NCI-H2029 treated with DMSO at 0.1 percent for 48 hours (cell line): ENCODE results near the gene DPP6.

Experiments used
- DNase-seq: peaks from one replicate; lab custom pipeline; 2025; lab: John Stamatoyannopoulos, UW

Gene DPP6

DNA sequence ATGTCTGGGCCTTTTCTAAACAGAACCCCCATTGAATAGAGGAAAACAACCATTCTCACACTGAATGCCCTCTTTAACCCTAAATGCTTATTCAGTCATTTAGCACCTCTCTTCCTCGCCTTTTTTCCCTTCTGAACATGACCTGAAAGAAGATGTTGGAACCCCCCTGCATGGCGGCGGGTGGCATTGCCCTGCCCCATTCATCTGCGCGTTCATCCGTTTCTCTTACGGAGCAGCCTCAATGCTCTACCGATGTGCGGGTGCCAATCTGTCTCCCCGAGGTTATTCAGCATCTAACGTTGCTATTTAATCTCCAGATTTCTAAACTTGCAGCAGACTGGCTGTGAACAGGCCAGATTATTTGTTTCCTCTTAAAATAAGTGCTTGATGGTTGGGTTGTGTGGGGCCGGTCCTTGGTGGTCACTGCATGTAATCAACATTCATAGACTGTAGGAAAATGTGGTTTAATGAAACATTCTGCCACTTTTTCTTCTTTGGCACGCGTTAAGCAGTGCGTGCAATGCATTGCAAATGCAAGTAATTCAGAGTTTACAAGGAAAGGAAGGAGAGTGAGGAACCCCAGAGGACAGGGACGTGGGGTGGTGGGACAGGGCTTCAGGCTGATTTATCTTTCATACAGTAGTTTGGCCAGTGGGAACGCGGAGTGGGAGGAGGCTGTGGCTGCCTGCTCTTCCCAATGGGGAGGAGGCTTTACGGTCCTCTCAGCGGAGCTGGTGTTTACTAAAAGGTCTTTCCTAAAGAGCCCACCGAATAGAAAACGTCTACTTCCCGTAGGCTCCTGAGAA, 286.7 kb downstream of the DPP6 start:
- no peak for DNase-seq

DNA sequence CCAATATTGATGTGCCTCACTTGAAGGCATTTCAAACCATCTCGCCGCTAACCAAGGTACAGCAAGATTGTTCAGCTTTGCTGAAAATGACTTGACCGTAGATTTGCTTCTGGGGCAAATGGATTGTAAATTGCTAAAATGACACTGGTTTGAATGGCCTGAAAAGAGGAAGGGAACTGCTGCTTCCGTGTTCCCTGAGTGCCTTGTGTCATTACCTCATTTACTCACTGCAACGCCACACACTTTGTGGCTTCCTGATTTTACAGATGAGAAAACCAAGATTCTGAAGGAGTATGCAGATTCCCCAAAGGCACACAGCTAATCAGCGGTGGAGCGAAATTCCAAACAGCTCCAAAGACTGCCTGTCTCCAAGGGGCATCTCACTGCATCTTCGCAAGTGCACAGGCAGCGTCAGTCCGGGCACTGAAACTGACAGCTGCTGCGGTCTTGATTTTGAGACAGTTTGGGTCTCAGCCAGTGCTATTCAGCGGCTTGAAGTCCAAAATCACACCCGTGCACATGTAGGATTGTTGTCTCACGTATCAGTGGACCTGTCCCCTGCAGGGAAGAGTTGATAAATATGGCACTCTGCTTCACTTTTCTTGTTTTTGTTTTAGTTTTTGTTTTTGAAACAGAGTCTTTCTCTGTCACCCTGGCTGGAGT, 290.9 kb downstream of the DPP6 start:
- no peak for DNase-seq

DNA sequence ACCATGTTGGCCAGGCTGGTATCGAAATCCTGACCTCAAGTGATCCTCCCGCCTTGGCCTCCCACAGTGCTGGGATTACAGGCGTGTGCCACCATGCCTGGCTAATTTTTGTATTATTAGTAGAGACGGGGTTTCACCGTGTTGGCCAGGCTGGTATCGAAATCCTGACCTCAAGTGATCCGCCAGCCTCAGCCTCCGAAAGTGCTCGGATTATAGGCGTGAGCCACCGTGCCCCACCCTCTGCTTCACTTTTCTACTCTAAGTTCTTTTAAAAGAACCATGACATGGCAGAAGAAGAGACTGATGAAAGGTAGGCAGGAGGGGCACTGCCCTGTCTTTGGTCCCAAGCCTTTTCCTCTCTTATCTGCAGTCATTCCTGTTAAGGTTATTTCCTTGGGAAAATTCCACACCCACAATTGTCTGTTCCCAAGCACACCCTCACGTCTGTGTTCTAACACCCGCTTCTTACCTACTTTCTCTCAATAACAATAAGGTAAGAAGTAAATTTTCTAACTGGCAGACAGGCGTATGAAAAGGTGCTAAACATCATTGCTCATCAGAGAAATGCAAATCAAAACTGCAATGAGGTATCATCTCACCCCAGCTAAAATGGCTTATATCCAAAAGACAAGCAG, 291.7 kb downstream of the DPP6 start:
- DNase-seq: no peak

DNA sequence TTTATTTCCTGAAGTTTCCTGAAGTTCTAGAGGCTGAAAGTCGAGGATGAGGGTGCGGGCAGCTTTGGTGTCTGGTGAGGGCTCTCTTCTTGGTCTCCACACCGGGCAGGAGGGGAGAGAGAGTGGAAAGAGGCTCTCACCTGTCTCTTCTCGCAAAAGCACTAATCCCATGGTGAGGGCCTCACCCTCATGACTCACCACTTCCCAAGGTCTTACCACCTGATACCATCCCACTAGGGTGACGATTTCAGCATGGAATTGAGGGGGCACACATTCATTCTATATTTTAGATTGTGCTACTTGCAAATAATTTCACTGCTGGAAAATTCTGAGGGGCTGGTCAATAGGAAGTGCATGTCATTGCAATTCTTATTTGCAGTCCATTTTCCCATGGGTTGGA, 292.9 kb downstream of the DPP6 start:
- no peak for DNase-seq

DNA sequence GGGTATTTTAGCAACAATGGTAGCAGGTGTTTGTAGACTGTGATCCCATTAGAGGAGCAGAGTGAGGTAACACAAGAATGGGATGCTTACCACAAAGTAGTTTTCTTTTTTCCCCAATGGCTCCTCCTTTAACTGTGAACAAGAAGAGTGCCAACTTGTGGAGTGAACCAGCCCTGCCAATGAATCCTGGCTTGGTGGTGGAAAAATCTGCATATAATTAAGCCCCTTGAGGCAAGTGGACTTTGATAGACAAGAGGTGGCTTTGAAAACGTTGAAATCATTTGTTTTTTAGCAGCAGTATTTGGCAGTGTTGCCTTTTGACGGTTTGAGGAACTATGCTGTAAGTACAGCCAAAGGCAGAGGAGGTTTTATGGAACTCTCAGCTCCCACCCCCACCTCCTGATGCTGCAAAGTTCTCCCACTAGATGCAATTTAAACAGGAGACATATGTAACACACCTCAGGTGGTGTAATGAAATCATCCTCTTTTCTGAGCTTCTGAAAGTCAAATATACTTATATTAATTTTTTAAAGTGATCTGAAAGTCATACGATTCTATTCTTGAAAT, 295.6 kb downstream of the DPP6 start:
- no peak for DNase-seq

DNA sequence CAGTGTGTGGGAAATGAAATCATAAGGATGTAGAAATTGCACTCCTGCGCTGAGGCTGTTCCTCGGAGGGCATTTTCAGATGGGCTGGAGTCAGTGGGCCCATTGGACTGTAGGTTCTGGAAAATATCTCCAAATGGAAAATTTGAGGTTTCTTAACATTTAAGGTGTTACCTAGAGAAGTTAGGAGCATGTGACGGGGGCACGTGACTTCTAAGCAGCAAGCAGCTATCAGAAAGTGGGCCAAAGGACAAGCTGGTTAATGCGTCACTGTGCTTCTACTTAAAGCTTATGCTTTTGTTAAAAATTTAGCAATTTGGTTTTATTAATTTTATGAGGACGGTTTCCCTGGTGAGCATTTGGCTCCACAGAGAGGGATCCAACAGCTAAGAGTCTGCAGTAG, 298.7 kb downstream of the DPP6 start:
- no peak for DNase-seq

DNA sequence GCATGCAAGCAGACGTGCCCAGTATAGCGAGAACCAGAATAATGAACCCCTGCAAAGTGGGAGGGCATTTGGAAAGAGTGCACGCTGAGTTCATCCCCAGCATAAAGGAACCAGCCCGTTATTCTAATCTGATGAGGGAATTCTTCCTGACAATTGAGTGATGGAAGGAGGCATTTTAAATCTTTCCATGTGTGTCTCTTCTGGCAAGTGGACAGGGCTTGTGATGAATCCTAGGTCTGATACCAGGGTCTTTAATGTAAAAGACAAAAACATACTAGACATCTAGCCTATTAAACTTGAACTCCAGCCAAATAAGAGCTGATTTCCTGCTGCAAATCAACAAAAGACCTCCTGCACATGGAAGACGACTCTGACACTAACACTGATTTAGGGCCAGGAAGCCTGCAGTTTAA, 301.2 kb downstream of the DPP6 start:
- no peak for DNase-seq

DNA sequence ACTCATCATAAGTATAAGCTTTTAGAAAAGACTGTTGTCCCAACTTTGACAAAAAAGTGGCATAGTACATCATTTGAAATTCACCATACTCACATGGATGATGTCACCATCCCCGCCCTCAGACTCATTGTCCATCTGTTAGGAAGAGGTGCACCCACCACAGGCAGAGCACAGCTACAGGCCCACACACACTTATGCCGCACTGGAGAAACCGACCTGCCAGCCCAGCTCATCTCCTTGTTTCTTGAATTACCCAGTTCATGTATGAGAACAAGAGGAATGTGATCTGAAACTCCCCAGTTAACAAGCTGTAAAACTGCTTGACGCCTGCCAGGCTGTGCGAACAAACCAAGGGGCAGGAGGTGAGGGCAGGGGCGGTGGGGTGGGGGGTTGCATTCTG, 312.0 kb downstream of the DPP6 start:
- no peak for DNase-seq

DNA sequence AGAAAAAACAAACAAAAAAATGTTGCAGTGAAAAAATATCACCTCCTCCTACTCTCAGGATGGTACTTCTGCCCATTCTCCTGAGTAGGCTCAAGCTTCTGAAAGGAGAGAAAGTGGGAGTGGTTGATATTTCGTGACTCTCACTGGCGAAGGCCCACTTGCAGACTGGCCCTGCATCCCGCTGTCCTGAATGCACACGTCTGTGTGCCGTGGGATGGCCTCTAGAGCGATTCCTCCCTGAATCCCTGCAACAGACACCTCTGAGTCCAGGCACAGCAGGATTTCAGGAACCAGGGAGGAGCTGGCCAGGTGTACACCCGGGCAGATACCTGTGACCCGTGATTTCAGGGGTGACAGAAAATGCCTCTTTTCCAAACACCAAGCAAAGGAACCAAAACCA, 319.2 kb downstream of the DPP6 start:
- no peak for DNase-seq

DNA sequence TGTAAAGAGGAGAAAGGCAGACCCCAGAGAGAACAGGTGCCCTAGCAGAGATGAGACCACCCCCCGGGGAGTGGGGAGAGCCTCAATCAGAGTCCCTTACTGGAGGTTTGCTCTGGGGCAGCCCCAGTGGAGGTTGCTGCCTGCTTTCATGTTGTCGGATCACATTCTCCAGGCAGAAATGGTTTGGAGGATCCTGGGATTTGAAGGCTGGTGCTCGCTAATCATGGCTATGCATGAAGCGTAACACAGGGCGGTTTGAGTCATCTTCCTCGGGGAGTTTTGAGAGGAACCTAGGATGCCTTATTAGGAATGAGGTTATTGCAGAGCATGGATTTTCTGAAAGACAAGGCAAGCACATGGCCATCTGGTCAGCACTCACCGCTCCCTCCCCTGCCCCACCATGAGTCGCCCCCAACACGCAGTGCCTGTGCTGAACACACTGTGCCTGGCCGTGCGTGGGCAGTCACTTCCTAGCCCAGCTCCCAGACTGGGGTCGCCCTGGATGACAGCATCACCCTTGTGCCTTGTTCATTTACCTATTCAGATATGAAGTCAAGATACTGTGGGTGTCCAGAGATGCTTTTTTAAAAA, 319.9 kb downstream of the DPP6 start:
- no peak for DNase-seq

DNA sequence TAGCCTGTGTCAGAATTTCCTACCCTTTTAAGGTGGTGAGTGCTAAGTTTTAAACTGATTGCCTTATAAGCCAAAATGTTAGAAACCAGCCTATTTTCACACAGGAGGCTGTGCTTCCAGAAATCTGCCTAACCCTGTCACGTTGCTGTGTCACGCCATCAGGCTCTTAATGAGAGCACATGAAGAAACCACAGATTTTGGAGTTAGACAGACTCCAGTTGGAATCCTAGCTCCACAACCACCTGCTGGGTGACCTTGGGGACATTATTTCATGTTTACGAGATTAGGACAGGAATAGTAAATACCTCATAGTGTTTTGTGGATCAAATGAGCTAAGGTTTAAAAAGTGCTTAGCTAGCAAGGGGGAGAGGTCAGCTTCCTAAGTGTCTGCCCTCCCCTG, 321.8 kb downstream of the DPP6 start:
- DNase-seq: no peak

DNA sequence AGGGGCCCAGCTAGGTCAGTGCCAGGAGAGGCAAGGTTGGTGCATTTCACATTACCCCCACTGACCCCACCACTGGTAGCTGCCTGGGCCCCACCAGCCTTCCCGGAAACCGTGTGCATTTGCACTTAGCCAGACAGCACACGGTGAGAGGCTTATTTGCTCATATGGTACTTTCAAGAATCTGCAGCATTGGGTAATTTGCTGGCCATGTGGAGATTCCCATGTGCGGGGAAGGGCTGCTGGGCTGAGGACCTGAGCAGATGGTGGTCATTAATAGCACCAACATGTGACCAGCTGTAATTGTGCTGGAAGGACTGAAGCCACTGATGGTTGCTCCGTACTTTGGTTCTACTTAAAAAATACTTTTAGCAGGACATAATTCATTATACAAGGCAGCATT, 323.8 kb downstream of the DPP6 start:
- DNase-seq: no peak

DNA sequence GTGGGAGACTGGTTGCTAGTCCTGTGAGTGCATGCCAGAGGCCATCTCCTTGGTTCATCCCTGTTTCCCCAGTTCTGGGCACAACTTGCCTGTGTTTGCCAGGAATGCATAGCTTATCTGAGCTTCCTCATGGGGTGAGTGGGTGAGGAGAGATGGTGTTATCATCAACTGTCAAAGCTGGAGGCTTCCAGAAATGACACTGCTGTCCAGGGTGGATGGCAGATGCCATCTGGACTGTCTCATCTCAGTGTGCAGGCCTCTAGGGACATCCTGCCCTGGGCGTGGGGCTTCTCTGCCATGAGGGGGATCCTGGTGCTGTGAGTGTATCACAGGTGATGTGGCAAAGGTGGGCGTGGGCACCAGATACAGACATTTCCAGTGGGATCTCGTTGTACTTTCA, 328.6 kb downstream of the DPP6 start:
- no peak for DNase-seq

DNA sequence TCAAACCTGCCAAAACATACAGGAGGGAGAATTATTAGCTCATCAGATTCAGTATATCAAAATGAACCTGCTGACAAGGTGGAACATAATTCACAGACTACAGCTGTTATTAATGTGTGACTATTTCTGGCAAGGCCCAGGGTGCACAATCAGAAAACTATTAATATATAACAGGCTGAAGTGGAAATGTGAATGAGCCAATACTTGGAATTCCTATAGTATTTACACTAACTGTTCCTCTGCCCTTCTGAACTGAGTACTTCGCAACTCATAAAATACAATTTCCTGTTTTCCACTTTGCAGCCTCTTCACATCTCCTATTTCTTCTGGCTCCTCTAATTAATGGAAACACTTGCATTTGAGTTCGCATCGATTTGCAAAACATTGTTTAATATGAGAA, 330.8 kb downstream of the DPP6 start:
- DNase-seq: no peak

DNA sequence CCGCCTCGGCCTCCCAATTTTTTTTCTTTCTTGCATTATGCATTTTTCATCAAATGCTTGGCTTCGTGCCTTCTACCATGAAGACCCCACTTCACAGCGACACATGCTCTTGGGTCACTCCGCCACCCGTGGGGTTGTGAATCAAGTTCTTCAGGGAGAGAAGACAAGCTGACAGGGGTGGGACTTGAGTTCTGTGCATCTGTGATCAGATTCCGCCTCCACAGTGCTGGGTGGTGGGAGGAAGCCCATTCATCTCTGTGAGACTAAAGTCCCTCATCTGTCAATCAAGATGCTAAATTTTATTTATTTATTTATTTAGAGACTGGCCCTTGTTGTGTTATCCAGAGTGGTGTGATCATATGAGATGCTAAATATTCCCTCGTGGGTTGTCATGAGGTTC, 333.0 kb downstream of the DPP6 start:
- no peak for DNase-seq

DNA sequence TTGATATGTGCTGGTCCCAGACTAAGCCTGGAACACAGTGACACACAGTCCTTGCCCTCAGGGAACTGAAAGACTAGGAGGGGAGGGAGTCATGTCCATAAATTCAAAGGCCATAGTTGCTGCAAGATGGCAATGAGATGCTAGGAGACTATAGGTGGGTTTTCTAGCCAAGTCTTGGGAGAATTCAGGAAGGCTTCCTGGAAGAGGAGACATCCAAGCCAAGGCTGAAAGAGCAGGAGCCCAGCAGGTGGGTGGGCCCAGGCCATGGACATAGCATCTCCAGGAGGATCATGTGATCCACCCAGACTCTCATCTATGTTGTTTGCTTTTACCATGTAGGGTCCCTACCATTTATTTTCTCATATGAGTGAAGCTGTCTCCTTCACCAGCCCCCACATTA, 335.1 kb downstream of the DPP6 start:
- DNase-seq: no peak

DNA sequence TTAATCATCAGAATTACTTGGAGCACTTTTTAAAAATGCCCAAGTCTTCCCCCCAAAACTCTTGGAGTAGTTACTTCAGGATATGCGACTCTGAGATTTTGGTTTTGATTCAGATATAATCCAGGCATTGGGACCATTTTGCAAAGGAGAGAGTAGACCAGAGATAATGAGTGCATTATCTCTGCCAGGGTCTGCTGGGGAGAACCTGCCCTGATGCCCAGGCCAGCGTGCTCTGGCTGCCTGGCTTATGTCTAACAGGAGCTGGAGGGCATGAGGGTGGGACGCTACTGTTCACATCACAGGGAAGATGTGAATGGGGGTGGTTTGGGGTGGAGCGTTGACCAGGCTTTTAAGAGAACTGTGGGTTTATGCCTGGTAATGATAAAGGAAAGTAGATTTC, 336.2 kb downstream of the DPP6 start:
- DNase-seq: no peak

DNA sequence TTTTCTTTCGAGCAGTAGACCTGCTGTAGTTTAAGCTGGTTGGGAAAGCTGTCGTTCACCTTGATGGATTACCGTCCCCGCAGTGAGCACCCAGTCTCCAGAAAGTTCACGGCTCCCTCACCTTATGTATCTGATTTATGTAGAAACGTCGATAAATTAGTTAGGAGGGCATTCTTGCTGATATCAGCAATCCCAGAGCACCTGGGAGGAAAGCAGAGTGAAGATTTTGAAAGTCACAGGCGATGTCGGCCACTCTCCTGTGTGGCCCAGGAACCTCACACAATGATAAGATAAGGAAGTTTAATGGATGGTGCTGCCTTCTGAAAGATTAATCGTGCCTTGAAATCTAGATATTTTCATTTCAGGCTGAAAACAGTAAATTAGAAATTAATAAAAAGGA, 336.8 kb downstream of the DPP6 start:
- DNase-seq: no peak

DNA sequence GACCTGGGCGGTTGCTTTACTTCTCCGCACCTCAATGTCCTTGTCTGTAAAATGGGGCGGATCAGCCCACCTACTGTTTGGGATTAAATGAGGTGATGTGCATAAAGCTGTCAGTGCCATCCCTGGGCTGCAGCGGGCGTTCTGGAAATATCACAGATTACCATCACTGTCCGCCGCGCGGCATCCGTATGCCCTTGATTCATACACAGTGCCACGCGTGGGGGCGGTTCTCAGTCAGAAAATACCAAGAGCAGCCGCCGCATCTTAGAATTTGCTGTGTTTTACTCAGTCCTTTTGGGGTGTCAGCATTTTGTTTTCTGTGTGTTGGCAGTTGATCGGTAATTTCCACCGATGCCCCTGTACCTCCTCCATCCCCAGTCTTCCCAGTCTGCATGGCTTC, 338.8 kb downstream of the DPP6 start:
- DNase-seq: no peak

DNA sequence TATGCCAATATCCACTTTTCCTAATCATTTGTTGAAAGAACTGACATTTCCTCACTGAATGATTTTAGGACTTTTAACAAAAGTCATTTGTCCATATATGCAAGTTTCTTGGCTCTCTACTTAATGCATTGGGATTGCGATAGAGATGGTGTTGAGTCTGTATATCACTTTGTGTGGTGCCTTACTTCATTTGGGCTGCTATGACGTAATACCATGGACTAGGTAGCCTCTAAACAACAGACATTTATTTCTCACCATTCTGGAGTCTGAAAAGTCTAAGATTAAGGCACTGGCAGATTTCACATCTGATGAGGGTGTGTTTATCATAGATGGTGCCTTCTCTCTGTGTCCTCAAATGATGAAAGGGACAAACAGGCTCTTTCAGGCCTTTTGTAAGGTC, 342.6 kb downstream of the DPP6 start:
- no peak for DNase-seq

DNA sequence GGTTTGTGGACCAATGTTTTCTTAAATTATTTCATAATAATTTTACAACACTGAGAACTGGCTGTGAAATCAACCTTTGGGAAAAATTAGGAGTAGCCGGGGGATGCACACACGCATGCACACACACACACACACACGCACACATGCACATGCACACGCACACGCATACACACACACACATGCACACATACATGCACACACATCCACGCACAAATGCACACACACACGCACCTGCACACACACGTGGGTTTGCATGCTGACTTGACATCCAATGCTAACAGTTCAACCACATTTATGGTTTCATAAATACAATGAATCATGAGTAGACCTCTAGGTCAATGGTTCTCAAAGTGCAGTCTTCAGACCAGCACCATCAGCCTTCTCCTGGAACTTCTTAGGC, 354.1 kb downstream of the DPP6 start:
- DNase-seq: no peak

DNA sequence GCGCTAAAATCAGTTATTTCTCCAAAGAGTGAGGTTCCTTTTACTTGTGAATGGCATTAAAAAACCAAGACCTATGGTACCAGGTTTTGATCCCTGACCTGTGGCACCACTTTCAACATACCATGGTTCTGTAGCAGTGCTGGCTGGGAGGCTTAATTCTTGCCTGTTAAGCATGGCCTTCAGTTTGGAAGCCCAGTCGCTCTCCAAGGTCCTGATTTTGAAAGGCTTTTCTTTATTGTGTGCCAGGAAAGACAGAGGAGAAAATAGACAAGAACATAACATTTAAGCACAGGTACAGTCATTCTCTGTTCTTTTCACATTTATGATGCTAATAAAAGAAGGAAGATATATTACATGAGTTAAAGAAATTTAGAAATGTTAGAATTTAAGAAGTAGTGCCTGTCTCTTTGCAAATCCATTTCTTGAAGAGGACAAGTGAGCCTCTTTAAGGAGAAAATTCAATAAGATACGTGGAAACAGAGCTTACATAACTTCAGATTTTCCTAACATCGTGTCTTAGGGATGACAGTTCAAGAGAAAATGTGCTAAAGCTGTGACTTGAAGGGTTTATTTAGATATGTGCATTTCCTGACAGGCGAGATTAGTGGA, 357.6 kb downstream of the DPP6 start:
- no peak for DNase-seq
